Stomach smooth muscle (tissue), 2 donors: ENCODE results near the gene KRTAP9-6.
"Not testable (repeated sequence)": the region's sequence is repeated elsewhere in the genome, so short reads cannot be mapped to it uniquely, and the experiment has no call there.

ENCODE experiments used
- H3K27ac ChIP-seq: one replicate; pipeline ENCODE4 v1.7.0; 2013; ENCODE audit warnings: mild to moderate bottlenecking, low read length, inconsistent platforms
- H3K27me3 ChIP-seq, 2 donors: one replicate each; pipeline ENCODE4 v1.7.0; 2013; ENCODE audit warnings: low read length in 2 of 2; ENCODE audit not compliant: insufficient read depth in 2 of 2, control insufficient read depth in 1 of 2
- H3K36me3 ChIP-seq, 2 donors: one replicate each; pipeline ENCODE4 v1.7.0; 2013; ENCODE audit warnings: low read length in 2 of 2; ENCODE audit not compliant: control insufficient read depth in 2 of 2, insufficient read depth in 2 of 2
- H3K4me1 ChIP-seq: one replicate; pipeline ENCODE4 v1.7.0; 2013; ENCODE audit warnings: low read length; ENCODE audit not compliant: control insufficient read depth, insufficient read depth
- H3K4me3 ChIP-seq, 2 donors: one replicate each; pipeline ENCODE4 v1.7.0; 2013; ENCODE audit warnings: low read length in 2 of 2
- H3K9ac ChIP-seq, 2 donors: one replicate each; pipeline ENCODE4 v1.7.0; 2013; ENCODE audit warnings: low read length in 2 of 2, mild to moderate bottlenecking in 1 of 2
- H3K9me3 ChIP-seq, 2 donors: one replicate each; pipeline ENCODE4 v1.7.0; 2013; ENCODE audit warnings: low read length in 2 of 2; ENCODE audit not compliant: control insufficient read depth in 2 of 2
- donor health status: healthy.
- donor health status: Pancreatic carcinoma.

The KRTAP9-6 gene

GRCh38 chr17:41271323-41271722, 6.1 kb downstream of the KRTAP9-6 start:
- H3K4me1 ChIP-seq, H3K36me3 ChIP-seq, H3K27ac ChIP-seq, H3K9ac ChIP-seq, H3K27me3 ChIP-seq, H3K4me3 ChIP-seq, H3K9me3 ChIP-seq: not testable (repeated sequence)

- Histone ChIP-seq H3K9ac (no peak overlapping the region), H3K27ac (no peak overlapping the region), H3K9me3 (no peaks in the 10 kb centered on the region), H3K4me1 (no peaks in the 10 kb centered on the region), H3K4me3 (no peak overlapping the region), H3K36me3 (no peaks in the 10 kb centered on the region), H3K27me3 (no peaks in the 10 kb centered on the region)
Observed at GRCh38 chr17:41271858-41272257, 6.7 kb downstream of the KRTAP9-6 start.

DNA sequence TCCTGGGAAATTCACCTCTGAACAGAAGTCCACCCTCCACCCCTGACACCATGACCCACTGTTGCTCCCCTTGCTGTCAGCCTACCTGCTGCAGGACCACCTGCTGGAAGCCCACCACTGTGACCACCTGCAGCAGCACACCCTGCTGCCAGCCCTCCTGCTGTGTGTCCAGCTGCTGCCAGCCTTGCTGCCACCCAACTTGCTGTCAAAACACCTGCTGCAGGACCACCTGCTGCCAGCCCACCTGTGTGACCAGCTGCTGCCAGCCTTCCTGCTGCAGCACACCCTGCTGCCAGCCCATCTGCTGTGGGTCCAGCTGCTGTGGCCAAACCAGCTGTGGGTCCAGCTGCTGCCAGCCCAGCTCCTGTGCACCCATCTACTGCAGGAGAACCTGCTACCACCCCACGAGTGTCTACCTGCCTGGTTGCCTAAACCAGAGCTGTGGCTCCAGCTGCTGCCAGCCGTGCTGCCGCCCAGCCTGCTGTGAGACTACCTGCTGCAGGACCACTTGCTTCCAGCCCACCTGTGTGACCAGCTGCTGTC, 10.5 kb downstream of the KRTAP9-6 start, which contains the start of gene KRTAP9-7:
KRTAP9-7 (plus strand) TSS at position 51 of the 543 bp plus-strand sequence; CDS start at position 51, 0 bp downstream.
- H3K27me3 ChIP-seq, H3K27ac ChIP-seq, H3K9ac ChIP-seq, H3K4me1 ChIP-seq, H3K9me3 ChIP-seq, H3K4me3 ChIP-seq, H3K36me3 ChIP-seq: not testable (repeated sequence)

- Histone ChIP-seq H3K9ac (no peak overlapping the region), H3K36me3 (no peaks in the 10 kb centered on the region), H3K27ac (no peak overlapping the region), H3K4me3 (no peak overlapping the region), H3K4me1 (no peaks in the 10 kb centered on the region), H3K27me3 (peaks cover 0 to 2% of the 10 kb centered on the region in 2 donors), H3K9me3 (no peaks in the 10 kb centered on the region)
Observed at GRCh38 chr17:41278176-41278955, 13.2 kb downstream of the KRTAP9-6 start.

- Histone ChIP-seq H3K9me3 (no peaks in the 10 kb centered on the region), H3K36me3 (no peaks in the 10 kb centered on the region), H3K9ac (no peak overlapping the region), H3K4me3 (no peak overlapping the region), H3K4me1 (no peaks in the 10 kb centered on the region), H3K27me3 (peaks cover 0 to 2% of the 10 kb centered on the region in 2 donors), H3K27ac (no peak overlapping the region)
Observed at GRCh38 chr17:41284043-41284442, 18.9 kb downstream of the KRTAP9-6 start.

- H3K9me3 ChIP-seq: no peaks in the 10 kb centered on the region
- H3K36me3 ChIP-seq: no peaks in the 10 kb centered on the region
- H3K27me3 ChIP-seq: peaks cover 0 to 2% of the 10 kb centered on the region in 2 donors
- no peak overlapping the region for H3K27ac ChIP-seq
- no peak overlapping the region for H3K9ac ChIP-seq
- no peak overlapping the region for H3K4me3 ChIP-seq
- H3K4me1 ChIP-seq: no peaks in the 10 kb centered on the region
Observed at GRCh38 chr17:41284546-41284945, 19.4 kb downstream of the KRTAP9-6 start.

- Histone ChIP-seq H3K9ac (no peak overlapping the region), H3K9me3 (no peaks in the 10 kb centered on the region), H3K27ac (no peak overlapping the region), H3K4me1 (no peaks in the 10 kb centered on the region), H3K36me3 (no peaks in the 10 kb centered on the region), H3K4me3 (no peak overlapping the region), H3K27me3 (peaks cover 0 to 2% of the 10 kb centered on the region in 2 donors)
Observed at GRCh38 chr17:41287050-41287449, 21.9 kb downstream of the KRTAP9-6 start.

GRCh38 chr17:41294016-41294415, 28.8 kb downstream of the KRTAP9-6 start:
- no peaks in the 10 kb centered on the region for H3K36me3 ChIP-seq

GRCh38 chr17:41296846-41297245, 31.7 kb downstream of the KRTAP9-6 start:
- Histone ChIP-seq H3K9ac (no peak overlapping the region), H3K4me3 (no peak overlapping the region), H3K9me3 (peaks cover 4 to 5% of the 10 kb centered on the region in 2 donors)

More at GRCh38 chr17:41294016-41294415, 28.8 kb downstream of the KRTAP9-6 start:
- Histone ChIP-seq H3K27ac (no peak overlapping the region), H3K9me3 (no peaks in the 10 kb centered on the region), H3K27me3 (no peaks in the 10 kb centered on the region), H3K4me3 (no peak overlapping the region), H3K4me1 (no peaks in the 10 kb centered on the region), H3K9ac (no peak overlapping the region)

GRCh38 chr17:41298458-41299135, 33.4 kb downstream of the KRTAP9-6 start:
- H3K4me3 ChIP-seq: no peak overlapping the region
- no peaks in the 10 kb centered on the region for H3K4me1 ChIP-seq
- H3K9ac ChIP-seq: no peak overlapping the region
- no peaks in the 10 kb centered on the region for H3K36me3 ChIP-seq
- no peak overlapping the region for H3K27ac ChIP-seq
- H3K27me3 ChIP-seq: peaks cover 0 to 3% of the 10 kb centered on the region in 2 donors
- peaks cover 5 to 10% of the 10 kb centered on the region in 2 donors for H3K9me3 ChIP-seq

More at GRCh38 chr17:41296846-41297245, 31.7 kb downstream of the KRTAP9-6 start:
- Histone ChIP-seq H3K4me1 (no peaks in the 10 kb centered on the region), H3K36me3 (no peaks in the 10 kb centered on the region), H3K27me3 (peaks cover 0 to 3% of the 10 kb centered on the region in 2 donors), H3K27ac (no peak overlapping the region)
